CD14-positive monocyte (primary cell): Measurements from ENCODE around the gene YPEL4. TPM values are rescaled to one million over a fixed set of nuclear protein-coding genes. Genes with fewer than 3 reads are reported as not detected.

Source experiments
- DNase-seq, 3 donors: peaks; one replicate each; pipeline ENCODE4 v3.0.0-alpha.2; 2011 to 2022
- H2AFZ ChIP-seq: 2 replicates; pipeline ENCODE4 v1.6.0; 2012; ENCODE audit warnings: mild to moderate bottlenecking, low read depth, low read length, inconsistent platforms; ENCODE audit not compliant: insufficient read depth, poor library complexity, severe bottlenecking
- H3K27ac ChIP-seq, 2 donors: 1 replicate in 1 of 2; 2 replicates in 1 of 2; pipeline ENCODE4 v1.5.1; 2012 to 2013; ENCODE audit warnings: low read length in 2 of 2, control low read depth in 1 of 2, inconsistent platforms in 1 of 2, low read depth in 1 of 2, mild to moderate bottlenecking in 1 of 2
- H3K27me3 ChIP-seq, 2 donors: one replicate each; pipeline versions ENCODE4 v1.6.0 to v1.6.1; 2011 to 2013; ENCODE audit warnings: low read length in 2 of 2; ENCODE audit not compliant: control insufficient read depth in 2 of 2, insufficient read depth in 2 of 2
- H3K36me3 ChIP-seq, 2 donors: replicated peaks in 1 of 2; 1 replicate in 1 of 2; 2 replicates in 1 of 2; pipeline versions ENCODE4 v1.5.1 to v1.6.1; 2012 to 2013; ENCODE audit warnings: low read length in 2 of 2, control low read depth in 1 of 2, inconsistent platforms in 1 of 2, mild to moderate bottlenecking in 1 of 2; ENCODE audit not compliant: insufficient read depth in 2 of 2, control insufficient read depth in 1 of 2
- H3K4me1 ChIP-seq, 2 donors: 1 replicate in 1 of 2; 2 replicates in 1 of 2; pipeline versions ENCODE4 v1.5.1 to v1.6.1; 2012 to 2013; ENCODE audit warnings: low read length in 2 of 2, control low read depth in 1 of 2, inconsistent platforms in 1 of 2, mild to moderate bottlenecking in 1 of 2, moderate library complexity in 1 of 2; ENCODE audit not compliant: insufficient read depth in 2 of 2, control insufficient read depth in 1 of 2
- H3K4me2 ChIP-seq: replicated peaks from 2 replicates; pipeline ENCODE3; 2012; ENCODE audit warnings: low read length, moderate library complexity, mild to moderate bottlenecking; ENCODE audit not compliant: poor library complexity, severe bottlenecking; ENCODE audit errors: extremely low read depth
- H3K4me3 ChIP-seq, 3 experiments: fragments of 200-600 bp in 1 of 3; sonication (generic) in 1 of 3; replicated peaks in 1 of 3; 1 replicate in 2 of 3; 2 replicates in 1 of 3; pipeline ENCODE4 v1.5.1; 2011 to 2013; ENCODE audit warnings: low read length in 3 of 3, mild to moderate bottlenecking in 3 of 3, control low read depth in 2 of 3, low read depth in 2 of 3, inconsistent platforms in 1 of 3, moderate library complexity in 1 of 3
- H3K79me2 ChIP-seq: 2 replicates; pipeline ENCODE4 v1.6.0; 2012; ENCODE audit warnings: mild to moderate bottlenecking, control low read depth, inconsistent platforms, low read length, moderate library complexity; ENCODE audit not compliant: insufficient read depth
- H3K9ac ChIP-seq: 2 replicates; pipeline ENCODE4 v1.6.0; 2017; ENCODE audit warnings: low read length, mild to moderate bottlenecking; ENCODE audit not compliant: insufficient read depth, poor library complexity, severe bottlenecking
- H3K9me3 ChIP-seq, 2 donors: replicated peaks in 1 of 2; 1 replicate in 1 of 2; 2 replicates in 1 of 2; pipeline versions ENCODE4 v1.5.1 to v1.6.1; 2012 to 2013; ENCODE audit warnings: low read length in 2 of 2, control low read depth in 1 of 2; ENCODE audit not compliant: control insufficient read depth in 1 of 2, insufficient read depth in 1 of 2
- H4K20me1 ChIP-seq: 2 replicates; pipeline ENCODE4 v1.6.0; 2012; ENCODE audit warnings: mild to moderate bottlenecking, low read length, control low read depth, moderate library complexity; ENCODE audit not compliant: insufficient read depth
- H3K27ac Mint-ChIP-seq, 7 donors: one replicate each; pipeline ENCODE4 v1.8.0; 2020; ENCODE audit warnings: mild to moderate bottlenecking in 7 of 7, mixed read lengths in 7 of 7, moderate library complexity in 6 of 7, inconsistent platforms in 2 of 7
- H3K27me3 Mint-ChIP-seq, 3 donors: one replicate each; pipeline ENCODE4 v1.8.0; 2021 to 2022; ENCODE audit warnings: low read depth in 3 of 3, mild to moderate bottlenecking in 3 of 3, mixed read lengths in 3 of 3, moderate library complexity in 3 of 3, inconsistent platforms in 1 of 3
- H3K36me3 Mint-ChIP-seq, 2 donors: one replicate each; pipeline ENCODE4 v1.8.0; 2020; ENCODE audit warnings: mixed read lengths in 2 of 2, inconsistent platforms in 1 of 2, mild to moderate bottlenecking in 1 of 2
- H3K4me1 Mint-ChIP-seq: one replicate; pipeline ENCODE4 v1.8.0; 2020; ENCODE audit warnings: mild to moderate bottlenecking, mixed read lengths
- H3K4me3 Mint-ChIP-seq, 2 donors: one replicate each; pipeline ENCODE4 v1.8.0; 2020; ENCODE audit warnings: mild to moderate bottlenecking in 2 of 2, mixed read lengths in 2 of 2, moderate library complexity in 1 of 2
- H3K9me3 Mint-ChIP-seq, 7 donors: one replicate each; pipeline ENCODE4 v1.8.0; 2020 to 2022; ENCODE audit warnings: mixed read lengths in 7 of 7, mild to moderate bottlenecking in 6 of 7, moderate library complexity in 6 of 7, inconsistent platforms in 2 of 7
- CTCF ChIP-seq: fragments of 200-600 bp; IDR thresholded peaks from one replicate; pipeline ENCODE4 v1.8.0; 2022; ENCODE audit warnings: antibody characterized with exemption, mild to moderate bottlenecking
- WGBS: methylation state at CpG from one replicate; pipeline ENCODE4 v1.1.5; 2013; ENCODE audit warnings: missing lambda C conversion rate; ENCODE audit not compliant: insufficient coverage; 5-methylcytosine and 5-hydroxymethylcytosine counted together
- intact Hi-C, 2 donors: fragments of 100-400 bp; cut with micrococcal nuclease; formaldehyde crosslinking; loops; one replicate each; pipeline versions ENCODE4 v1.15.0 to v1.15.1; 2023
- polyA plus RNA-seq, 3 donors: library from polyadenylated mRNA; depleted of rRNA in 1 of 3; unstranded in 2 of 3; stranded (reverse) in 1 of 3; fragments of 300-500 nt in 2 of 3; fragments of >200 nt in 1 of 3; fragmentation: Illumina TruSeq in 2 of 3; gene quantifications; 1 replicate in 2 of 3; 2 replicates in 1 of 3; pipeline ENCODE4 v1.2.3, GENCODE V29; 2012 to 2021

YPEL4 gene
- polyA plus RNA-seq, 3 donors: 0.36 to 0.56 TPM; not detected in 1

GRCh38 chr11:57648801-57649735, 644 bp downstream of the YPEL4 start:
- H3K27me3 Mint-ChIP-seq: peaks cover 53 to 65% (median 59%) of the 10 kb centered on the region in 3 donors
- Histone ChIP-seq H3K4me1 (peaks cover 61 to 62% of the 10 kb centered on the region in 2 donors), H3K9ac (peak overlapping the region; percentile 34), H3K36me3 (no peaks in the 10 kb centered on the region), H3K4me2 (peak overlapping the region; percentile 69), H3K9me3 (peaks cover 3 to 17% of the 10 kb centered on the region in 2 donors), H3K4me3 (peak overlapping the region; percentile 8 to 63 (median 29)), H3K79me2 (no peaks in the 10 kb centered on the region), H3K27me3 (peaks cover 42 to 46% of the 10 kb centered on the region in 2 donors), H3K27ac (no peak overlapping the region), H4K20me1 (no peaks in the 10 kb centered on the region), H2AFZ (no peak overlapping the region)
- H3K4me1 Mint-ChIP-seq: peaks cover 80% of the 10 kb centered on the region
- peak; percentile 33 to 58 (median 35) for DNase-seq
- H3K9me3 Mint-ChIP-seq: peaks cover 0 to 20% (median 14%) of the 10 kb centered on the region in 7 donors
- H3K4me3 Mint-ChIP-seq: peak overlapping the region; percentile 75 to 91
- intact Hi-C loops: loop anchor here (10.0 kb wide), 2 partner anchors 194 to 294 kb away; no protein-coding TSS in a partner anchor
- peak overlapping the region; percentile 66 to 89 (median 81) for H3K27ac Mint-ChIP-seq
- no peak for TF ChIP-seq CTCF
- 4% methylated on average over 14 of the region's 23 CpGs for WGBS
- H3K36me3 Mint-ChIP-seq: peaks cover 0 to 23% of the 10 kb centered on the region in 2 donors

GRCh38 chr11:57647960-57648800, 1.5 kb downstream of the YPEL4 start:
- H4K20me1 ChIP-seq: no peaks in the 10 kb centered on the region
- Mint-ChIP-seq H3K27ac (peak overlapping the region in 6 of 7 donors; percentile 32 to 89 (median 78)), H3K4me1 (peaks cover 73% of the 10 kb centered on the region), H3K27me3 (peaks cover 55 to 69% (median 61%) of the 10 kb centered on the region in 3 donors), H3K4me3 (peak overlapping the region; percentile 75 to 91), H3K36me3 (peaks cover 0 to 23% of the 10 kb centered on the region in 2 donors), H3K9me3 (peaks cover 0 to 20% (median 17%) of the 10 kb centered on the region in 7 donors)
- H3K79me2 ChIP-seq: no peaks in the 10 kb centered on the region
- peak overlapping the region in 1 of 2 donors; percentile 3 for H3K27ac ChIP-seq
- no peak overlapping the region for H2AFZ ChIP-seq
- TF ChIP-seq CTCF: no peak
- no peak overlapping the region for H3K4me2 ChIP-seq
- peaks cover 3 to 17% of the 10 kb centered on the region in 2 donors for H3K9me3 ChIP-seq
- peak; percentile 26 to 59 (median 45) for DNase-seq
- WGBS: 3% methylated on average over 11 of the region's 13 CpGs
- H3K27me3 ChIP-seq: peaks cover 42 to 46% of the 10 kb centered on the region in 2 donors
- H3K36me3 ChIP-seq: no peaks in the 10 kb centered on the region
- peaks cover 53% of the 10 kb centered on the region in 2 donors for H3K4me1 ChIP-seq
- intact Hi-C loops: loop anchor here (2.0 to 10.0 kb wide), 3 partner anchors 81 to 293 kb away; partner anchors contain the start of gene UBE2L6 (in 1 of the 2)
- no peak overlapping the region for H3K9ac ChIP-seq
- peak overlapping the region in 1 of 3 experiments; percentile 63 for H3K4me3 ChIP-seq
